Measurements from ENCODE around the gene KRTAP12-4. TPM values are rescaled to one million over a fixed set of nuclear protein-coding genes. Genes with fewer than 3 reads are reported as not detected.

The KRTAP12-4 gene
- total RNA-seq, 1 donor from 2014 or later: not detected

DNA sequence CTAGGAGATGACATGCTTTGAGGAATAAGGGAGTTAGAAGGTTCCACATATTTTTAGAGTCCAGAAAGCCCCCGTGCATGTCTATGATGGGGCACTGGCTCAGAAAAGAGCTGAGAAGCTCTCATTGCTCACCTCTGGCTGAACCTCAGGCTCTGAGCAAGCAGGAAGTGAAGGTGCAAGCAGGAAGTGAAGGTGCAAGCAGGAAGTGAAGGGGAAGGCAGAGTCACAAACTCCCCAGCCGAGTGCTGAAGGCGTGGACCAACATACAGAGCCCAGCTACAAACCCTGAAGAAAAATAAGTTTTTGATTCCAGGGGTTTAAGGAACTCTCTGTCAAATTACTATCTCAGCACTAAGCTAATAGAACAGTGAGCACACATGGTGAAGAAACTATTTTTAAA, 35.5 kb downstream of the KRTAP12-4 start:
- Histone ChIP-seq H3K79me2 (ENCODE audit: insufficient read depth, low read length) (no peaks in the 10 kb centered on the region), H3K4me1 (ENCODE audit: insufficient read depth, low read length) (no peaks in the 10 kb centered on the region), H2AFZ (ENCODE audit: low read depth, low read length) (no peak overlapping the region), H4K20me1 (ENCODE audit: insufficient read depth, low read length) (no peaks in the 10 kb centered on the region), H3K4me2 (ENCODE audit: low read length) (no peak overlapping the region), H3K9me3 (ENCODE audit: insufficient read depth, low read depth, low read length) (peaks cover 4% of the 10 kb centered on the region), H3K4me3 (ENCODE audit: insufficient read depth, low read depth, low read length) (no peak overlapping the region), H3K9ac (ENCODE audit: low read length) (no peak overlapping the region), H3K27ac (ENCODE audit: low read depth, low read length) (no peak overlapping the region), H3K36me3 (ENCODE audit: insufficient read depth, low read length) (no peaks in the 10 kb centered on the region), H3K27me3 (ENCODE audit: insufficient read depth, low read length) (no peaks in the 10 kb centered on the region)
- Mint-ChIP-seq H3K36me3 (ENCODE audit: low read depth, unreplicated experiment) (no peaks in the 10 kb centered on the region), H3K4me1 (ENCODE audit: low read depth, unreplicated experiment) (no peaks in the 10 kb centered on the region), H3K4me3 (ENCODE audit: unreplicated experiment) (no peak overlapping the region), H3K9me3 (ENCODE audit: unreplicated experiment) (peaks cover 32% of the 10 kb centered on the region), H3K27me3 (ENCODE audit: low read depth, unreplicated experiment) (peaks cover 13% of the 10 kb centered on the region), H3K27ac (ENCODE audit: unreplicated experiment) (no peak overlapping the region)
- no peak for TF ChIP-seq EZH2 (IDR thresholded peaks at IDR 0.05; ENCODE audit: insufficient read depth, low read length)
- TF ChIP-seq, protein P1, sequence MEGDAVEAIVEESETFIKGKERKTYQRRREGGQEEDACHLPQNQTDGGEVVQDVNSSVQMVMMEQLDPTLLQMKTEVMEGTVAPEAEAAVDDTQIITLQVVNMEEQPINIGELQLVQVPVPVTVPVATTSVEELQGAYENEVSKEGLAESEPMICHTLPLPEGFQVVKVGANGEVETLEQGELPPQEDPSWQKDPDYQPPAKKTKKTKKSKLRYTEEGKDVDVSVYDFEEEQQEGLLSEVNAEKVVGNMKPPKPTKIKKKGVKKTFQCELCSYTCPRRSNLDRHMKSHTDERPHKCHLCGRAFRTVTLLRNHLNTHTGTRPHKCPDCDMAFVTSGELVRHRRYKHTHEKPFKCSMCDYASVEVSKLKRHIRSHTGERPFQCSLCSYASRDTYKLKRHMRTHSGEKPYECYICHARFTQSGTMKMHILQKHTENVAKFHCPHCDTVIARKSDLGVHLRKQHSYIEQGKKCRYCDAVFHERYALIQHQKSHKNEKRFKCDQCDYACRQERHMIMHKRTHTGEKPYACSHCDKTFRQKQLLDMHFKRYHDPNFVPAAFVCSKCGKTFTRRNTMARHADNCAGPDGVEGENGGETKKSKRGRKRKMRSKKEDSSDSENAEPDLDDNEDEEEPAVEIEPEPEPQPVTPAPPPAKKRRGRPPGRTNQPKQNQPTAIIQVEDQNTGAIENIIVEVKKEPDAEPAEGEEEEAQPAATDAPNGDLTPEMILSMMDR (IDR thresholded peaks at IDR 0.05; ENCODE audit: insufficient read depth, low read depth, low read length): no peak
- DNase-seq (ENCODE audit: low read depth): no peak
- FAIRE-seq: no peak

DNA sequence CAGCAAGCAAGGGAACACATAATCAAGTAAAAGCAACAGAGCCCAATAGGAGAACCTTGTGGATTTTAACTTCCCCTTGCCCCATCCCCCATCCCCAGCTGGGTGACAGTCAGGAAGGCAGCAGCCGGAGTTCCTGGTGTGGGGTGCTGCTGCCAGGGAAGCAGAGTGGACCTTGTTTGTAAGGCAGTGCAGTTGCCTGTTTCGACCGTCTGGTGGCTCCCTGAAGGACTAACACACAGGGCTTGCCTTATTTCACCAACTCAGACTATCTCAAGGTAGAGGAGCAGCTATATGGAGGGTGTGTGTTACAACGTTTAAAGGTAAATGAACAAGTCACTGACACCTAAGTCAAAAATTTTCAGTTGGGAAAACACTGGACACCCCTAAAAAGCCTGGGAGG, 36.0 kb downstream of the KRTAP12-4 start:
- Histone ChIP-seq H3K36me3 (ENCODE audit: insufficient read depth, low read length) (no peaks in the 10 kb centered on the region), H3K27ac (ENCODE audit: low read depth, low read length) (no peak overlapping the region), H3K4me2 (ENCODE audit: low read length) (no peak overlapping the region), H3K4me3 (ENCODE audit: insufficient read depth, low read depth, low read length) (no peak overlapping the region), H3K9me3 (ENCODE audit: insufficient read depth, low read depth, low read length) (peaks cover 4% of the 10 kb centered on the region), H3K9ac (ENCODE audit: low read length) (no peak overlapping the region), H2AFZ (ENCODE audit: low read depth, low read length) (no peak overlapping the region), H4K20me1 (ENCODE audit: insufficient read depth, low read length) (no peaks in the 10 kb centered on the region), H3K4me1 (ENCODE audit: insufficient read depth, low read length) (no peaks in the 10 kb centered on the region), H3K79me2 (ENCODE audit: insufficient read depth, low read length) (no peaks in the 10 kb centered on the region), H3K27me3 (ENCODE audit: insufficient read depth, low read length) (no peaks in the 10 kb centered on the region)
- Mint-ChIP-seq H3K27me3 (ENCODE audit: low read depth, unreplicated experiment) (peaks cover 13% of the 10 kb centered on the region), H3K27ac (ENCODE audit: unreplicated experiment) (peak overlapping the region; percentile 20), H3K9me3 (ENCODE audit: unreplicated experiment) (peaks cover 29% of the 10 kb centered on the region), H3K4me3 (ENCODE audit: unreplicated experiment) (no peak overlapping the region), H3K36me3 (ENCODE audit: low read depth, unreplicated experiment) (no peaks in the 10 kb centered on the region), H3K4me1 (ENCODE audit: low read depth, unreplicated experiment) (no peaks in the 10 kb centered on the region)
- no peak for FAIRE-seq
- no peak for TF ChIP-seq EZH2 (IDR thresholded peaks at IDR 0.05; ENCODE audit: insufficient read depth, low read length)
- TF ChIP-seq, protein P1 (IDR thresholded peaks at IDR 0.05; ENCODE audit: insufficient read depth, low read depth, low read length): no peak
- peak; percentile 2 for DNase-seq (ENCODE audit: low read depth)

DNA sequence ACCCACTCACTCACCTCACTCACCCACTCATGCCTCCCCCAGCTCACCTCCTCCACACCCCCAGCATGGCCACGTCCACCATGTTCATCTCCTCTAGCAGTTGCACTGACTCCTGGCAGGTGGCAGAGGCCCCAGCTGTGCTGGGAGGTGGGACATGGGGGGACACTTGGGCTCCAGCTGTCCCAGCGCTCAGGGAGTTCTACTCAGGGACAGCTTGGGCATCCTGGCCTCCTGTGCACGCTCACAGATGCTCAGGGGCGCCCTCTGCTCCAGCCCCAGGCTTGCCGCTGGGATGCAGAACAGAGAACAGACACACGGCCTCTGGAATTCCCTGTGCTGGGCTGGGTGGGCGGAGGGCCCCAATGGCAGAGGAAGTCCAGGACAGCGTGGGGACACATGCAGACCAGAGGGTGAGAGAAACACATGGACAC, 37.4 kb downstream of the KRTAP12-4 start:
- Mint-ChIP-seq H3K9me3 (ENCODE audit: unreplicated experiment) (peaks cover 25% of the 10 kb centered on the region), H3K36me3 (ENCODE audit: low read depth, unreplicated experiment) (no peaks in the 10 kb centered on the region), H3K27ac (ENCODE audit: unreplicated experiment) (no peak overlapping the region), H3K4me1 (ENCODE audit: low read depth, unreplicated experiment) (no peaks in the 10 kb centered on the region), H3K4me3 (ENCODE audit: unreplicated experiment) (no peak overlapping the region), H3K27me3 (ENCODE audit: low read depth, unreplicated experiment) (peaks cover 19% of the 10 kb centered on the region)
- H3K27ac ChIP-seq (ENCODE audit: low read depth, low read length): no peak overlapping the region
- H2AFZ ChIP-seq (ENCODE audit: low read depth, low read length): no peak overlapping the region
- no peak for DNase-seq (ENCODE audit: low read depth)
- no peaks in the 10 kb centered on the region for H3K79me2 ChIP-seq (ENCODE audit: insufficient read depth, low read length)
- no peaks in the 10 kb centered on the region for H3K27me3 ChIP-seq (ENCODE audit: insufficient read depth, low read length)
- H3K4me1 ChIP-seq (ENCODE audit: insufficient read depth, low read length): no peaks in the 10 kb centered on the region
- no peak for TF ChIP-seq EZH2 (IDR thresholded peaks at IDR 0.05; ENCODE audit: insufficient read depth, low read length)
- TF ChIP-seq, protein P1 (IDR thresholded peaks at IDR 0.05; ENCODE audit: insufficient read depth, low read depth, low read length): no peak
- no peak overlapping the region for H3K4me3 ChIP-seq (ENCODE audit: insufficient read depth, low read depth, low read length)
- no peak overlapping the region for H3K4me2 ChIP-seq (ENCODE audit: low read length)
- H3K9me3 ChIP-seq (ENCODE audit: insufficient read depth, low read depth, low read length): peaks cover 3% of the 10 kb centered on the region
- no peak for FAIRE-seq
- H4K20me1 ChIP-seq (ENCODE audit: insufficient read depth, low read length): no peaks in the 10 kb centered on the region
- H3K36me3 ChIP-seq (ENCODE audit: insufficient read depth, low read length): no peaks in the 10 kb centered on the region
- no peak overlapping the region for H3K9ac ChIP-seq (ENCODE audit: low read length)
